MM.1S (cell line): ENCODE measurements around the gene ANKS3.

Experiments used
- DNase-seq: peaks from one replicate; pipeline ENCODE4 v3.0.0-alpha.2; 2015
- H2AFZ ChIP-seq: fragments of 300-600 bp; sonication (generic); 2 replicates; pipeline ENCODE4 v1.6.0; 2016; ENCODE audit warnings: antibody characterized with exemption, low read length
- H3F3A ChIP-seq: fragments of 300-600 bp; sonication (generic); 2 replicates; pipeline ENCODE4 v1.6.1; 2016; ENCODE audit warnings: mild to moderate bottlenecking, antibody characterized with exemption, low read length, moderate library complexity, mixed read lengths; ENCODE audit not compliant: insufficient read depth
- H3K27ac ChIP-seq: fragments of 300-600 bp; sonication (generic); 2 replicates; pipeline ENCODE4 v1.5.1; 2016; ENCODE audit warnings: mild to moderate bottlenecking, low read length
- H3K27me3 ChIP-seq: fragments of 300-600 bp; sonication (generic); replicated peaks from 2 replicates; pipeline ENCODE4 v1.6.0; 2016; ENCODE audit warnings: low read length; ENCODE audit not compliant: insufficient read depth
- H3K36me3 ChIP-seq: fragments of 300-600 bp; sonication (generic); replicated peaks from 2 replicates; pipeline ENCODE4 v1.6.1; 2016; ENCODE audit warnings: mild to moderate bottlenecking, low read length, mixed read lengths; ENCODE audit not compliant: insufficient read depth
- H3K4me1 ChIP-seq: fragments of 300-600 bp; sonication (generic); 2 replicates; pipeline ENCODE4 v1.6.1; 2016; ENCODE audit warnings: low read length, mixed read lengths
- H3K4me2 ChIP-seq: fragments of 300-600 bp; sonication (generic); 2 replicates; pipeline ENCODE4 v1.6.0; 2016; ENCODE audit warnings: low read depth, low read length
- H3K4me3 ChIP-seq: fragments of 300-600 bp; sonication (generic); 2 replicates; pipeline ENCODE4 v1.5.1; 2016; ENCODE audit warnings: low read length, mixed read lengths
- H3K79me2 ChIP-seq: fragments of 300-600 bp; sonication (generic); 2 replicates; pipeline ENCODE4 v1.6.1; 2016; ENCODE audit warnings: mixed run types, low read length, mixed read lengths
- H3K9ac ChIP-seq: fragments of 300-600 bp; sonication (generic); 2 replicates; pipeline ENCODE4 v1.6.1; 2016; ENCODE audit warnings: low read length, mixed read lengths
- H3K9me2 ChIP-seq: fragments of 300-600 bp; sonication (generic); replicated peaks from 2 replicates; pipeline ENCODE4 v1.6.1; 2016; ENCODE audit warnings: mild to moderate bottlenecking, low read length, mixed read lengths; ENCODE audit not compliant: insufficient read depth
- H3K9me3 ChIP-seq: fragments of 300-600 bp; sonication (generic); replicated peaks from 2 replicates; pipeline ENCODE4 v1.6.1; 2016; ENCODE audit warnings: mild to moderate bottlenecking, low read length, mixed read lengths; ENCODE audit not compliant: insufficient read depth
- H4K20me1 ChIP-seq: fragments of 300-600 bp; sonication (generic); 2 replicates; pipeline ENCODE4 v1.6.1; 2016; ENCODE audit warnings: mild to moderate bottlenecking, low read length, moderate library complexity, mixed read lengths; ENCODE audit not compliant: insufficient read depth
- EZH2 ChIP-seq: fragments of 300-600 bp; sonication (generic); optimal IDR thresholded peaks from 2 replicates; pipeline ENCODE3; 2017; ENCODE audit warnings: low read depth, mild to moderate bottlenecking, antibody characterized with exemption, low read length, mixed read lengths
- EZH2phosphoT487 ChIP-seq: fragments of 300-600 bp; sonication (generic); IDR thresholded peaks from 2 replicates; pipeline ENCODE4 v1.6.1; 2018; ENCODE audit warnings: antibody characterized with exemption, low read length
- TF ChIP-seq, protein P1 (sequence below): fragments of 300-600 bp; sonication (generic); IDR thresholded peaks from 2 replicates; pipeline ENCODE4 v1.5.1; 2016; ENCODE audit warnings: antibody characterized with exemption, low read length, mixed read lengths

Gene ANKS3

DNA sequence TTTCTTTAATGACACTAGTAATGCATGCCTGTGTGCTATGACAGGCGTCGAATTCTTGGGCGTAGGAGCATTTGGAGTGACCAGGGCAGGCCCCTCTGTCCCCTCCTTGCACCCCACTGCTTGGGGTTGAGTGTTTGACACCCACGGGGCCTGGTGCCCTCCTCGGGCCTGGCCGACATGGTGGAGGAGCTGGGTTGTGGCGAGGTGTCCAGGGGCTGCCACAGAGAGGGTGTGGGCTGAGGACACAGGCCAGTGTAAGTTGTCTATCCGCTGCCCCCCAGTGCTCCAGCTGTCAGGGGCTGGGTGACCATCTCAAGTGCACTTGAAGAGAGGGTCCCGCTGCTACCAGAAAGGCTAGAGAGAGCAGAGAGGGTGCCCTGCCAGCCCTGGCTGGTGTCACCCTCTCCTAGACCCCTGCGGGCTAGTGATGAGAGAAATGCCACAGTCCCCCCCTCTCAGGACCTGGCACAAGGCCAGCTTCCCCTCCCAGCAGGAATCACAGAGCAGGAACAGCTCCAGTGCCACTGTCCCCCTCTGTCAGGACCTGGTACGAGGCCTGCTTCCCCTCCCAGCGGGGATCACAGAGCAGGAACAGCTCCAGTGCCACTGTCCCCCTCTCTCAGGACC, 79.0 kb downstream of the ANKS3 start:
- DNase-seq: no peak
- H3K79me2 ChIP-seq: peaks cover 3% of the 10 kb centered on the region
- no peaks in the 10 kb centered on the region for H4K20me1 ChIP-seq

DNA sequence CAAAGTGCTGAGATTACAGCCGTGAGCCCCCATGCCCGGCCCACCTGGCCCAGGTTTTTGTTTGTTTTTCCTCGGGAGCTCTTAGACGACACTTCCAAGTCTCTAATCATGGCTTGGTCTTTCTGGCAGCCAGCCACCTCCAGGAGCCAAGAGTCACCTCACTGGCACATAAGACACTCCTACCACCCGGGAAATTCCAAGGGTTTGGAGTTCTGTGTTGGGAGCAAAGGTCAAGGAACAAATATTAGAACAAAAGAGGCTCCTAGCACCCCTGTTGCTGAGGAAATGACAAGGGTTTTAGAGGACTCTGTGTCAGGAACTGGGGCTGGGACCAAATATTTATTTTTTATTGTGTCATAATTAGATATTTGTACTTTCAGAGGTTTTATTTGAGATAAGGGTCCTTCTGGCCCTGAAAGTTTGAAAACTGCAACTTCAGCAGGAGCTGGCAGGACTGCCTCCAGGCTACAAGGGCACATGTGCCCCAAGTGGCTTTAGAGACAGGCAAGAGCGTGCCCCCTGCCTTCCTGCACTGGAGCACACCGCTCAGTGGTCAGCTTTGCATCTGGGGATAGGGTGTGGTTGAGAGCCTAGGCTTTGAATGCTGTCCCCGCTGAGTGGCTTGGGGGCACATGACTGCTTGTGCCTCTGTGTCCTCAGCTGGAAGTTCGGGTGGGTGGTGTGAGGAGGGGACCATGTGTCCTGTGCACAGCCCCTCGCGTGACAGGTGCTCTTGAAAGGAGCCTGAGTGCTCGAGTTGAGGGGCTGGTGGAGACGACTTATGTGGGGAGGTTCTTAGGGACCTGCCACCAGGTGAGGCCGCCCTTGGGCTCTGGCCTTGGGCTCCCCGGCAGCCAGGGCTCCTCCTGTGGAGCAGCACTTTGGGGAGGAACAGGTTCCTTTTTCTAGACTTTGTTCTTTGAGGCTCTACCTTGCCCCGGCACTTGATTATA, 79.8 kb downstream of the ANKS3 start:
- Histone ChIP-seq H3K9me2 (no peaks in the 10 kb centered on the region), H3K9me3 (no peaks in the 10 kb centered on the region), H3K4me1 (no peaks in the 10 kb centered on the region), H2AFZ (no peak overlapping the region), H4K20me1 (no peaks in the 10 kb centered on the region), H3F3A (no peaks in the 10 kb centered on the region), H3K27ac (no peak overlapping the region), H3K36me3 (no peaks in the 10 kb centered on the region), H3K4me3 (no peak overlapping the region), H3K27me3 (no peaks in the 10 kb centered on the region), H3K79me2 (peaks cover 9% of the 10 kb centered on the region), H3K9ac (no peak overlapping the region), H3K4me2 (no peak overlapping the region)
- DNase-seq: no peak
- TF ChIP-seq, protein P1, sequence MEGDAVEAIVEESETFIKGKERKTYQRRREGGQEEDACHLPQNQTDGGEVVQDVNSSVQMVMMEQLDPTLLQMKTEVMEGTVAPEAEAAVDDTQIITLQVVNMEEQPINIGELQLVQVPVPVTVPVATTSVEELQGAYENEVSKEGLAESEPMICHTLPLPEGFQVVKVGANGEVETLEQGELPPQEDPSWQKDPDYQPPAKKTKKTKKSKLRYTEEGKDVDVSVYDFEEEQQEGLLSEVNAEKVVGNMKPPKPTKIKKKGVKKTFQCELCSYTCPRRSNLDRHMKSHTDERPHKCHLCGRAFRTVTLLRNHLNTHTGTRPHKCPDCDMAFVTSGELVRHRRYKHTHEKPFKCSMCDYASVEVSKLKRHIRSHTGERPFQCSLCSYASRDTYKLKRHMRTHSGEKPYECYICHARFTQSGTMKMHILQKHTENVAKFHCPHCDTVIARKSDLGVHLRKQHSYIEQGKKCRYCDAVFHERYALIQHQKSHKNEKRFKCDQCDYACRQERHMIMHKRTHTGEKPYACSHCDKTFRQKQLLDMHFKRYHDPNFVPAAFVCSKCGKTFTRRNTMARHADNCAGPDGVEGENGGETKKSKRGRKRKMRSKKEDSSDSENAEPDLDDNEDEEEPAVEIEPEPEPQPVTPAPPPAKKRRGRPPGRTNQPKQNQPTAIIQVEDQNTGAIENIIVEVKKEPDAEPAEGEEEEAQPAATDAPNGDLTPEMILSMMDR: no peak
- TF ChIP-seq EZH2phosphoT487: no peak
- no peak for TF ChIP-seq EZH2

More for the DNA sequence above, 79.0 kb downstream of the ANKS3 start:
- Histone ChIP-seq H3K36me3 (no peaks in the 10 kb centered on the region), H3K27me3 (no peaks in the 10 kb centered on the region), H3K9me2 (no peaks in the 10 kb centered on the region), H3F3A (no peaks in the 10 kb centered on the region), H2AFZ (no peak overlapping the region), H3K9me3 (no peaks in the 10 kb centered on the region), H3K4me1 (no peaks in the 10 kb centered on the region), H3K9ac (no peak overlapping the region), H3K4me2 (no peak overlapping the region), H3K4me3 (no peak overlapping the region), H3K27ac (no peak overlapping the region)
- TF ChIP-seq EZH2phosphoT487 (no peak), EZH2 (no peak)
- TF ChIP-seq, protein P1: no peak

DNA sequence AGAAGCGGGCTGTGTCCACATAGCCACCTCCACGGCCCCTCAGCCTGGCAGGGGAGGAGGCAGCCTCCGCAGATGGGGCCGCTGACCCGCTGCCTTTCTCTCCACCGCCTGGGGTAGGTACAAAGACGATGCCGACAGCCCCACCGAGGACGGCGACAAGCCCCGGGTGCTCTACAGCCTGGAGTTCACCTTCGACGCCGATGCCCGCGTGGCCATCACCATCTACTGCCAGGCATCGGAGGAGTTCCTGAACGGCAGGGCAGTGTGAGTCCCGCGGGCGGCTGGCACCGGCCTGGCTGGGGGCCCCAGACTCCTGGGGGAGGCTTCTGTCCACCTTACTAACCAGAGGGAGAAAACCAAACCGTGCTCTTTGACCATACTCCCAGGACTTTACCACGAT, 81.5 kb downstream of the ANKS3 start:
- H3K4me3 ChIP-seq: no peak overlapping the region
- no peaks in the 10 kb centered on the region for H4K20me1 ChIP-seq
- no peaks in the 10 kb centered on the region for H3K36me3 ChIP-seq
- H3K27ac ChIP-seq: no peak overlapping the region
- no peak overlapping the region for H2AFZ ChIP-seq
- no peaks in the 10 kb centered on the region for H3K4me1 ChIP-seq
- no peaks in the 10 kb centered on the region for H3F3A ChIP-seq
- no peaks in the 10 kb centered on the region for H3K9me3 ChIP-seq
- DNase-seq: no peak
- no peaks in the 10 kb centered on the region for H3K9me2 ChIP-seq
- no peaks in the 10 kb centered on the region for H3K27me3 ChIP-seq
- no peak for TF ChIP-seq EZH2
- TF ChIP-seq, protein P1: no peak
- TF ChIP-seq EZH2phosphoT487: no peak
- H3K9ac ChIP-seq: no peak overlapping the region
- no peak overlapping the region for H3K4me2 ChIP-seq
- peaks cover 18% of the 10 kb centered on the region for H3K79me2 ChIP-seq
